Prostate gland (tissue), 2 donors: Measurements from ENCODE around the gene STUM. TPM values are rescaled to one million over a fixed set of nuclear protein-coding genes. Genes with fewer than 3 reads are reported as not detected.
A peak's percentile ranks its signal among the peaks of the same experiment; 100 is the strongest.

Experiments used
- DNase-seq: peaks from one replicate; pipeline ENCODE4 v3.0.0-alpha.2; 2019; ENCODE audit warnings: low spot score
- H3K27ac ChIP-seq, 2 donors: fragments of 200-600 bp; sonication (generic); 2 replicates each; pipeline ENCODE4 v1.5.1; 2017 to 2019
- H3K27me3 ChIP-seq: fragments of 200-600 bp; sonication (generic); replicated peaks from 2 replicates; pipeline ENCODE4 v1.5.1; 2019; ENCODE audit not compliant: insufficient read depth
- H3K36me3 ChIP-seq, 2 donors: fragments of 200-600 bp; sonication (generic); 1 replicate in 1 of 2; 2 replicates in 1 of 2; pipeline versions ENCODE4 v1.5.1 to v1.8.1; 2017 to 2019
- H3K4me1 ChIP-seq: fragments of 200-600 bp; sonication (generic); replicated peaks from 2 replicates; pipeline ENCODE4 v1.5.1; 2019
- H3K4me3 ChIP-seq, 2 donors: fragments of 200-600 bp; sonication (generic); 2 replicates each; pipeline ENCODE4 v1.5.1; 2017 to 2019
- H3K9me3 ChIP-seq: fragments of 200-600 bp; sonication (generic); 2 replicates; pipeline ENCODE4 v1.5.1; 2017
- POLR2A ChIP-seq: fragments of 450-650 bp; IDR thresholded peaks from one replicate; pipeline ENCODE4 v1.6.1; 2016; ENCODE audit warnings: antibody characterized with exemption, mild to moderate bottlenecking
- POLR2AphosphoS5 ChIP-seq: sonication (generic); formaldehyde crosslinking; IDR thresholded peaks from one replicate; pipeline ENCODE4 v1.6.1; 2017; ENCODE audit warnings: antibody characterized with exemption
- WGBS: methylation state at CpG from one replicate; pipeline ENCODE4 v1.1.5; 2018; 5-methylcytosine and 5-hydroxymethylcytosine counted together
- intact Hi-C: fragments of 100-400 bp; cut with DNase I; formaldehyde crosslinking; loops from one replicate; pipeline ENCODE4 v1.14.2; 2022
- total RNA-seq, 2 donors: library from RNA; depleted of rRNA; stranded (reverse); fragments of >200 nt; gene quantifications; one replicate each; pipeline ENCODE4 v1.1.0, GENCODE V29; 2016
- TF ChIP-seq, protein P1 (sequence below), 4 experiments: fragments of 200-600 bp in 2 of 4; fragments of 450-650 bp in 2 of 4; sonication (generic) in 2 of 4; IDR thresholded peaks; 1 replicate in 3 of 4; 2 replicates in 1 of 4; pipeline ENCODE4 v1.5.1; 2016 to 2019; ENCODE audit warnings: antibody characterized with exemption in 4 of 4, mild to moderate bottlenecking in 2 of 4, moderate library complexity in 2 of 4

The STUM gene
- total RNA-seq, 2 donors from 2014 or later: 1.9 to 4.3 TPM

- Histone ChIP-seq H3K27ac (no peak overlapping the region), H3K4me3 (no peak overlapping the region), H3K9me3 (no peaks in the 10 kb centered on the region), H3K27me3 (no peaks in the 10 kb centered on the region), H3K4me1 (no peaks in the 10 kb centered on the region), H3K36me3 (no peaks in the 10 kb centered on the region)
- DNase-seq: no peak
- TF ChIP-seq POLR2A (no peak), POLR2AphosphoS5 (no peak)
- TF ChIP-seq, protein P1, sequence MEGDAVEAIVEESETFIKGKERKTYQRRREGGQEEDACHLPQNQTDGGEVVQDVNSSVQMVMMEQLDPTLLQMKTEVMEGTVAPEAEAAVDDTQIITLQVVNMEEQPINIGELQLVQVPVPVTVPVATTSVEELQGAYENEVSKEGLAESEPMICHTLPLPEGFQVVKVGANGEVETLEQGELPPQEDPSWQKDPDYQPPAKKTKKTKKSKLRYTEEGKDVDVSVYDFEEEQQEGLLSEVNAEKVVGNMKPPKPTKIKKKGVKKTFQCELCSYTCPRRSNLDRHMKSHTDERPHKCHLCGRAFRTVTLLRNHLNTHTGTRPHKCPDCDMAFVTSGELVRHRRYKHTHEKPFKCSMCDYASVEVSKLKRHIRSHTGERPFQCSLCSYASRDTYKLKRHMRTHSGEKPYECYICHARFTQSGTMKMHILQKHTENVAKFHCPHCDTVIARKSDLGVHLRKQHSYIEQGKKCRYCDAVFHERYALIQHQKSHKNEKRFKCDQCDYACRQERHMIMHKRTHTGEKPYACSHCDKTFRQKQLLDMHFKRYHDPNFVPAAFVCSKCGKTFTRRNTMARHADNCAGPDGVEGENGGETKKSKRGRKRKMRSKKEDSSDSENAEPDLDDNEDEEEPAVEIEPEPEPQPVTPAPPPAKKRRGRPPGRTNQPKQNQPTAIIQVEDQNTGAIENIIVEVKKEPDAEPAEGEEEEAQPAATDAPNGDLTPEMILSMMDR (IDR thresholded peaks at IDR 0.05): no peak
- intact Hi-C loops: no loop called here
- WGBS: 68% methylated on average over 2 of the region's 2 CpGs
Observed at GRCh38 chr1:226562989-226563388, 14.4 kb downstream of the STUM start.

- WGBS: 85% methylated on average over 6 of the region's 6 CpGs
- DNase-seq: no peak
- Histone ChIP-seq H3K9me3 (no peaks in the 10 kb centered on the region), H3K4me1 (no peaks in the 10 kb centered on the region), H3K36me3 (no peaks in the 10 kb centered on the region), H3K4me3 (no peak overlapping the region), H3K27me3 (no peaks in the 10 kb centered on the region), H3K27ac (no peak overlapping the region)
- TF ChIP-seq, protein P1 (IDR thresholded peaks at IDR 0.05): no peak
- peak; percentile 24 for TF ChIP-seq POLR2AphosphoS5
- intact Hi-C loops: no loop called here
Observed at GRCh38 chr1:226563666-226564065, 15.1 kb downstream of the STUM start.

DNA sequence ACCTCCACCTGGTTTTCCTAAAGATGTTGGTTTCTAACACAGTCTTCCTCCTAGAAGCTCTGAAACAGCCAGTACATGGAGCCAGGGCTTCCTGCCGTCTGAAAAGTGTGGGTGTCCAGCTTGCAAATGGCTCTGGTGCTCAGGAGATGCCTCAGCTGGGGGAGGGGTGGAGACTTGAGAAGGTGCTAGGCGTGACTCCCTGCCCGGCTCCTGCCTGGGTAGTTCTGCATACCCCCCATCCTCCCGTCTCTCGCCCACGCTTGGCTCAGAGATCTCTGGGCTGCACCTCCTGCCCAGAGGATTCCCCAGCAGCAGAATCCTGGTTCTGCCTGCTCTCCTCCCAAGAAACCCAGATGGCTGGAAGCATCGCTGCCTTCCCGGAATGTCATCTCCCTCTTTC lies 16.9 kb downstream of the STUM start:
- intact Hi-C loops: no loop called here
- no peaks in the 10 kb centered on the region for H3K36me3 ChIP-seq
- no peaks in the 10 kb centered on the region for H3K4me1 ChIP-seq
- H3K27me3 ChIP-seq: no peaks in the 10 kb centered on the region
- no peak overlapping the region for H3K27ac ChIP-seq
- no peak for TF ChIP-seq POLR2A
- H3K9me3 ChIP-seq: no peaks in the 10 kb centered on the region
- 84% methylated on average over 8 of the region's 8 CpGs for WGBS
- no peak overlapping the region for H3K4me3 ChIP-seq
- no peak for DNase-seq

DNA sequence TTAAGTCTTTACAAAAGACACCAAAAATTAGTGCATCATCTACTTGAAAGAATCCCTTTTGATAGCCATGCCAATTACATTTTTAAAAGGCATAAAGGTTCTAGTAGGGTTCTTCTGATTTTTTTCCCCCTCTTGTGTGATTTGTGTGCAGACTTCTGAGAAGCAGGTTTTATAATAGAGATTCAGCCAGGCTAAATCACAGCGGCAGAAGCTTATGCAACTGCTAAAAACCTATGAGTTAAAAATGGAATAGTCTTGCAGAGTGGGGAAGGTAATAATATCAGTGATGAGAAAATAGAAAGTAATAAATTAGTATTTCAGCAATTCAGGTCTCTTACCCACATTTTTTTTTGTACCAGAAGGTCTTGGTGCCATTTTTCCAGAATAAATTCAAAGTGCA lies 17.7 kb downstream of the STUM start:
- Histone ChIP-seq H3K4me3 (no peak overlapping the region), H3K27me3 (no peaks in the 10 kb centered on the region), H3K9me3 (no peaks in the 10 kb centered on the region), H3K27ac (no peak overlapping the region), H3K36me3 (no peaks in the 10 kb centered on the region), H3K4me1 (no peaks in the 10 kb centered on the region)
- TF ChIP-seq, protein P1 (IDR thresholded peaks at IDR 0.05): no peak
- no peak for TF ChIP-seq POLR2AphosphoS5
- no peak for TF ChIP-seq POLR2A
- intact Hi-C loops: no loop called here
- DNase-seq: no peak
- 95% methylated on average over 1 of the region's 1 CpG for WGBS

- Histone ChIP-seq H3K9me3 (no peaks in the 10 kb centered on the region), H3K36me3 (no peaks in the 10 kb centered on the region), H3K27me3 (no peaks in the 10 kb centered on the region), H3K4me1 (no peaks in the 10 kb centered on the region), H3K27ac (no peak overlapping the region), H3K4me3 (no peak overlapping the region)
- intact Hi-C loops: no loop called here
- 87% methylated on average over 3 of the region's 3 CpGs for WGBS
- TF ChIP-seq, protein P1 (IDR thresholded peaks at IDR 0.05): no peak
- TF ChIP-seq POLR2AphosphoS5 (no peak), POLR2A (no peak)
- DNase-seq: no peak
Observed at GRCh38 chr1:226566760-226567159, 18.2 kb downstream of the STUM start.
